Measurements from ENCODE around the gene FADS2.

DNA sequence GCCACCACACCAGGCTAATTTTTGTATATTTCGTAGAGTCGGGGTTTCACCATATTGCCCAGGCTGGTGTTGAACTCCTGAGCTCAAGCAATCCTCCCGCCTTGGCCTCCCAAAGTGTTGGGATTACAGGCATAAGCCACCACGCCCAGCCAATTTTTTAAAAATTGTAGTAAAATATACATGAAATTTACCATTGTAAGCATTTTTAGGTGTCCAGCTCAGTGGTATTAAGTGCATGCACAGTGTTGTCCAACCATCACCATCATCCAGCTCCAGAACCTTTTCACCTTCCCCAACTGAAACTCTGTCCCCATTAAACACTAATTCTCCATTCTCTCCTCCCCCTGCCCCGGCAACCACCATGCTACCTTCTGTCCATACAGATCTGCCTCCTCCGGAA is 54.8 kb downstream of the FADS2 start:
- TF ChIP-seq, protein P1, sequence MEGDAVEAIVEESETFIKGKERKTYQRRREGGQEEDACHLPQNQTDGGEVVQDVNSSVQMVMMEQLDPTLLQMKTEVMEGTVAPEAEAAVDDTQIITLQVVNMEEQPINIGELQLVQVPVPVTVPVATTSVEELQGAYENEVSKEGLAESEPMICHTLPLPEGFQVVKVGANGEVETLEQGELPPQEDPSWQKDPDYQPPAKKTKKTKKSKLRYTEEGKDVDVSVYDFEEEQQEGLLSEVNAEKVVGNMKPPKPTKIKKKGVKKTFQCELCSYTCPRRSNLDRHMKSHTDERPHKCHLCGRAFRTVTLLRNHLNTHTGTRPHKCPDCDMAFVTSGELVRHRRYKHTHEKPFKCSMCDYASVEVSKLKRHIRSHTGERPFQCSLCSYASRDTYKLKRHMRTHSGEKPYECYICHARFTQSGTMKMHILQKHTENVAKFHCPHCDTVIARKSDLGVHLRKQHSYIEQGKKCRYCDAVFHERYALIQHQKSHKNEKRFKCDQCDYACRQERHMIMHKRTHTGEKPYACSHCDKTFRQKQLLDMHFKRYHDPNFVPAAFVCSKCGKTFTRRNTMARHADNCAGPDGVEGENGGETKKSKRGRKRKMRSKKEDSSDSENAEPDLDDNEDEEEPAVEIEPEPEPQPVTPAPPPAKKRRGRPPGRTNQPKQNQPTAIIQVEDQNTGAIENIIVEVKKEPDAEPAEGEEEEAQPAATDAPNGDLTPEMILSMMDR (conservative IDR thresholded peaks at IDR 0.05; ENCODE audit: low read depth, low read length): no peak
- no peak for TF ChIP-seq EZH2phosphoT487 (IDR thresholded peaks at IDR 0.05; ENCODE audit: borderline replicate concordance, low read length)
- TF ChIP-seq EZH2 (IDR thresholded peaks at IDR 0.05; ENCODE audit: low read length, unreplicated experiment): no peak
